Putamen (tissue), 1 donor: ENCODE measurements around the gene TJAP1.
"Not testable (repeated sequence)": the region's sequence is repeated elsewhere in the genome, so short reads cannot be mapped to it uniquely, and the experiment has no call there.

ENCODE experiments used
- DNase-seq: peaks from one replicate; pipeline ENCODE4 v3.0.0-alpha.2; 2016; ENCODE audit warnings: low spot score

The TJAP1 gene

DNA sequence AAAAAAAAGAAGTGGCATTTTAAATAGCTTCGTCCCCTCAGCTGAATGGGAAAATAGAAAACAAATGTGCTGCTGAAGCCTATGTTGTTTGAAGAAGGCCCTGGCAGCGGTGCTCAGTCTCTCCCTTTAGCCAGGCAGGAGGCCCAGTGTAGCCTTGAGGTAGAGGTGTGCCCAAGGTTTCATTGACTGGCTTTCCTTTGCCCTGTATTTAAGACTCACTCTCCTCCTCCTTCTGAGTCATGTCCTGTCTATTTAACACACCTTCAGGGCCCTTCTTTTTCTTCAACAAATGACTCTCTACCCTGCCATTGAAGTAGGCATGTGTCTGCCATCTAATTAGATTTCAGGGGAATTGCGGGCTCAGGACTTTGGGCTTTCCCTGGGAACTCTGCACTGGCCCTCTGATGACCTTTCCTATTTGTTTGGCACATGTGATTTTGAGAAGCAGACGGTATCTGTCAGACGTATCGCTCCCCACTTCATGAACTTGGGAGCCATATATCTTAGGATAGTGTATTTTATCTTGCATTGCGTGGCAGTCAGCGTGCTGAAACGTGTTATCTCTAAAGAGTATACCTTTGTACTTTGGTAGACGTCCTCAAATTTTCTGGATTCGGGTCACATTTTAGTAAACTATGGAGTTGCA, 4.3 kb downstream of the TJAP1 start:
- no peak for DNase-seq

DNA sequence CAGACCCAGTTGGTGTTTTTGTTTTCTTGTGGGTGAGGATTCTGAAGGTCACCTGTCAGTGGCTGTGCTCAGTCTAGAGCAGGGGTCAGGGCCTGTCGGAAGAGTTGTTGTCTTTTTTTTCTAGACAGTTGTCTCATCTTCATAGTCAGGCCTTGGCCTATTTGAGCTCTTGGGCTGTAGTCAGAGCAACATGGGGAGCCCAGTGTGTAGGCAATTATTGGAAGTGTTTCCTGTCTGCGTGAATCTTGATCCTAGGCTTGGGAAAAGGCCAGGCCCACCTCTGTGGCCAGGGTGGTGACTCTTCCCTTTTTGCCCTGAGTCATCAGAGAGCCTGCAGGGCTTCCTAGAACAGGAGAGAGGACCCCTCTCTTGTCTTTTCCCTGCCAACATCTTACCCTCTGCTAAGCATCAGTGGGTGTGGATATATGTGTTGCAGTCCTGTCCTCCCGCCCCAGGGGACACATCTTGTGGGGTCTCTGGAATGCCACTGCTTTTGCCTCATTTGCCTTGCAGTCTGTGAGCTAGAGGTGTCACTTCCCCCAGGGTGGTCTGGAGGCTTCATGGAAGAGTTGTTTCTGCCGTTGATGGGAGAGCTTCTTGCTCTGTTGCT, 11.4 kb downstream of the TJAP1 start:
- no peak for DNase-seq

DNA sequence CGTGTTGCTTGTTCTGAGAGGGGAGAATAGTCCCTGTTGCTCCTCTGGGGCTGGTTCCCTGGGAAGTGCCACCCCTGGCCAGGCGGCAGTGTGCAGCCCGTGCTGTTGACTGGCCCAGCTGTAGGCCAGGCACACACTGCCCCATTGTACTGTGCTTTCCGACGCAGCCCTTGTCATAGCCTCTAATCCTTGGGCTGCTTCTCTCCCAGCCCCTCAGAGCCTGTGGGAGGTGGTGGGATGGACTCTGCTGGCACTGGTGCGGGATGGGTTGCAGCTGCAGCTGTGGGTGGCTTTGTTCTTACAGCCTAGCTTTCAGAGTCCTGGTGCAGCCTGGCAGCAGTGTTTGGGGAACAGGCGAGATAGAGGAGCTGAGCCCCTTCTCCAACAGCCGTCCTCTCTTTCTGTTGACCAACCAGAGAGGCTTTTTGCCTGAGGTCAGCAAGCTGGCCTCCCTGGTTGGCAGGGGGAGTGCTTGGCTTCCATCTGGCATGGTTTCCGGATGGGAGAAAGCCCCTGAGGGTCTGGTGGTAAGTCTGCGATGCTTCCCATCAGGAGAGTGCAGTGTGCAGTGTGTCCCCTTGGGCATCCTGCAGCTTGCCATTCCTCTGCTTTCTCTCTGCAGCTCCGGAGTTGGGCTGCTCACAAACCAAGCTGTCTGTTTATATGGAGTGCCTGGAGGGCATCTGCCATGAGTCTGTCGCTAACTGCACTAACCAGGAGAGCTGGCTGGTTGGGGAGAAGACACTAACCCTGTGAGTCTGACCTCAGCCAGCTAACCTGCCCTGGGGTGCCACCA, 12.1 kb downstream of the TJAP1 start:
- DNase-seq = peak; percentile 98

DNA sequence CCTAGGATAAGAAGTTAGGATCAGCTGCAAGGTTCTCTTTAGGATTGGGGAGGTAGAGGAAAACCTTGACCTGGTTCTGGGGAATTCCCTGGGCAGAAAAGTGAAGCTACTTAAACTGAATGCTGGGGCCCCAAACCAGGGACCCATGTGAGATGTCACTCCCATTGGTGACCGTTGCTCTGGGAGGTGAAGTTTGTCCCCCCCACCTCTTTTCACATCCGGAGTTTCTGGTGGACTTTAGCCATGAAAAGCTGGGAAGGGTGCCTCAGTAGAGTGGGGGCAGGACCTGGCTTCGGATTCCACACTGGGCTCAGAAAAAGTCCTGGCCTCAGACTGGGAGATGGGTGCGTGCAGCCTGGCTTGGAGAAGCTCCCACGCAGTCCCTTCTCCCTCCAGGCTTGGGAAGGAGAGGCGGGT, 13.2 kb downstream of the TJAP1 start:
- no peak for DNase-seq

DNA sequence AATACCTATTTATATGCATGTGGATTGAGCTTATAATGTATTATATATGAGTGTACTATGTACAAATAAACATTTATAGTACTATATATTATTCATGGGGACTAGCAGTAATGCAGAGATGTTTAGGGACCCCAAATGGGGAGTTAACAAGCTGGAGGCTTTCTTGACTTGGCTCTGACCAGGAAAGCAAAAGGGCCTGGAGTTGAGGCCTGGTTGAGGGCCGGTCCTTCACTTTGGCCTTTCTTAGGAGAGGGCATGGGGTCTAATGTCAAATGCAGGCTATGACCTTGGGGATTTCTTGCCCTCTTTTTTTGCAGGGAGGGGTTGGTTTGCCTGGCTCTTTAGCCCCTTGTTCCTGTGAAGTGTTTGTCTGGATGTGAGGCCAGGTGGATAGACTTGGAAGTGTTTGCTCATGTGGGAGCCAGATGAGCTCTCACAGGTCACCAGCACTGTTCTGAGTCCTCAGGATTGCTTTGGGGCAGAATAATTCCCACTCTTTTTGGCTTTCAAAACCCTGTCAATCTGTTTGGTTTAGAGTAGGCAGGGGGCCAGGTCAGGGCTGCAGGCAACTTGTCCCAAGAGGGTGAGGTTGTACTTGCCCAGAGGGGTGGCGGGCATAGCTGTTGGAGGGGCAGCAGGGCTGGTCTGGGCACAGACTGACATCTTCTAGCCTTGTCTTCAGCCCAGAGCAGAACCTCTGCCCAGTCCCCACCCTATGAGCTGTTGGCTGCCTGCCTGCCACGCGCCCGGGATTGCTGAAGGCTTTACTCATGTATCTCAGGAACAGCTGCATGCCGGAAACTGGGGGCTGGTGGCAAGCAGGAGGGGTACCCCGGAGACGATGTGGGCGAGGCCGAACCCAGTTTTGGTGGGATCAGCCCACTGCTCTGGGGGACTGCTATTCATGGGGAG, 14.6 kb downstream of the TJAP1 start:
- peak; percentile 91 for DNase-seq

DNA sequence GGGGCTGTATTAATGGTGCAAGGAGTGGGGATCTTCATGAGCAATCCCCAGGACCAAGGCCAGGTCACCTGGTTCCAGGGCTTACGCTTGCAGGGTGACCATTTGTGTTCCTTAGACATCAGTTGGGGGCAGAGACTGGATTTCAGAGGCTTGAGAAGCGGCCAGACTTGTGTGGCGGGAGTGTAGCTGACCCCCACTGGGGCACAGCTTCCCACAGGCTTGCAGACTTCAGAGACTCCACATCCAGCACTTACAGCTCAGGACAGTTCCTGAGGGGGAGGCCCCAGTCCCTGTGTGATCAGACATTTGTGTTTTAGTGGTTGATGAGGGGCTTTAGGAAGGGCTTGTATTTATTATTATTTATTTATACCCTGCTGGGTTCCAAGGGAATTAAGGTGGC, 15.3 kb downstream of the TJAP1 start:
- DNase-seq = no peak

DNA sequence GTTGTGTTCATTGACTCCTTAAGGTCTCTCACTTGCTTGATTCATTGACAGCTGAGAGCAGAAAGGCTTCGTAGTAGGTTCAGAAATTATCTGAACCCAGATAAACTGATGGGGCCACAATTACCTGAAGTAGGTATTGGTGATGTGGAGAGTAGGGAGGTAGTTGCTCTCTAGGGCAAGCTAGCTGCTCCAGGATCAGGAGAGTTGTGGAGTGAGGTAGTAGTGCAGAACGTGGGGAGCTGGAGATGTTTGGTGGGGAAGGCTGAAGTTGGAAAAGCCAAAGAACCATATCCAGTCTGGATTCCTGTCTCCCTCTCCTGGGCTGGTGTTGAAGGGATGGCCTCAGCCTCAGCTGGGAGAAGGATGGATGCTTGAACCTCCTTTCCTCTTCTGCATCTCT, 15.9 kb downstream of the TJAP1 start:
- no peak for DNase-seq

DNA sequence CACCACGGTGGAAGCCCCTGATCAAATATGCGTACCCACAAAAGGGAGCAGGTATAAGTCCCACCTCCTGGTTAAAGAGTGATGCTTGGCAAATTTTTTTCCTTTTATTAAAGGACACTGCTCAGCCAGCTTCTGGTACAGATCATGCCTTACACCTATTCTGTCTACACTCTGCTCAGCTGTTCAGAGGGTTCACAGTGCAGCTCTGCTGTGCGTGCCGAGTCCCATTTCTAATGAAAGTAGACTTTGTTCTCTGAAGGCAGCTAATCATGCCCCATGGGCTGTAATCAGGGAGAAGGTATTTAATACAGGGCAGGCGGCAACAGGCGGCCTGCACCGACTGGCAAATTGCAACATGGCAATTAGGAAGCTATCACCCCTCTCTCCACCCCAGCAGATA, 16.5 kb downstream of the TJAP1 start:
- no peak for DNase-seq

DNA sequence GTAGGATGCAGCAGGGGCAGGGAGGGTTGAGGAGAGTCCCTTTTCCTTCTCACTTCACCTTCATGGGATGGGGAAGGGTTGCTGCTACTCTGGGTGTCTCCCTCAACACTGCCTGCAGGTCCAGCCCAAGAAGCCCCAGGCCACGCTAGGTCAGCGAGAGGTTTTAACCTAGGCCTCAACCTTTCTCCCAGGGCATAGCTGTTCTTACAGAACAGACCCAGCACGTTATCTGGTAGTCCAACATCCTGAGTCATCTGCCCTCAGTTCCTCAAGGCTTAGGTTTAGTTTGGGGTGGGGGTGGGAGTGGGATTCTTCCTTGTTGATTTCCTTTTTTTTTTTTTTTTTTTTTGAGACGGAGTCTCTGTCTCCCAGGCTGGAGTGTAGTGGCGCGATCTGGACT, 17.0 kb downstream of the TJAP1 start:
- no peak for DNase-seq

DNA sequence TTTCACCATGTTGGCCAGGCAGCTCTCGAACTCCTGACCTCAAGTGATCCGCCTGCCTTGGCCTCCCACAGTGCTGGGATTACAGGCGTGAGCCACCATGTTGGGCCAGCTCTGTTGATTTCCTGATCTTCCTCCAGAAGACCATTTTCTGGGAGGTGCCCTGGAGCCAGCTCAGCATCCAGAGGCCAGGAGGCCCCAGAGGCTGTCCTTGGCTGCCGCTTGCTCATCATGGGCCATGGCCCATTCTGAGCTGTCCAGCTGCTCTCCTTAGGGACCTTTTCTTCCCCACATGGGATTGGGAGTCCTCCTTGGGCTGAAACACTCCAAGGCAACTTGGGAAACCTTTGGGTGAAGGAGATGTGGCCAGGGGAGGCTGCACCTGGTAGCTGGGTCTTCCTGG, 17.4 kb downstream of the TJAP1 start:
- no peak for DNase-seq

DNA sequence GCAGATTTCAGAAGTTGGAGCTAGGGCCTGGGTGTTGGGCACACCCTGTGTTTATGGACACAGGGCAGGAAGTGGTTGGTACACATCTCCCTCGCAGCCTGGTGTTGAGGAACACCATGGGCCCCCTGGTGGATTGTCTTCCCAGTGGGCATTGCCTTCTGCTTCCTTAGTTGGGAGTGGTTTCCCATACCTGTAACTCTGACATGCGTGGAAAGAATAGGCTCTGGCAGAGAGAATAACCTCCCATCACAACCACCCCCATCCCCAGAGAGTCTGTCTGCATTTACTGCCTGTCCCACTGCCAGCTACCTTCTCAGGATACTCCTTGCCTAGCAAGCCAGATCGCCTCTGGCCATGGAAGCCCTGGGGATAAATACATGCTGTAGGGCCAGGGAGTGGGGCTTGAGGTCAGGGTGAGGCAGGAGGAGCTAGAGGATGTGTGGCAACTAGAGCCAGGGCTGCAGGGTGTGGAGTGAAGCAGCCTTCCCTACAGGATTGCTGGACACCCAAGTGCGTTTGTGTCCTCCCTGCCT, 18.1 kb downstream of the TJAP1 start:
- no peak for DNase-seq

DNA sequence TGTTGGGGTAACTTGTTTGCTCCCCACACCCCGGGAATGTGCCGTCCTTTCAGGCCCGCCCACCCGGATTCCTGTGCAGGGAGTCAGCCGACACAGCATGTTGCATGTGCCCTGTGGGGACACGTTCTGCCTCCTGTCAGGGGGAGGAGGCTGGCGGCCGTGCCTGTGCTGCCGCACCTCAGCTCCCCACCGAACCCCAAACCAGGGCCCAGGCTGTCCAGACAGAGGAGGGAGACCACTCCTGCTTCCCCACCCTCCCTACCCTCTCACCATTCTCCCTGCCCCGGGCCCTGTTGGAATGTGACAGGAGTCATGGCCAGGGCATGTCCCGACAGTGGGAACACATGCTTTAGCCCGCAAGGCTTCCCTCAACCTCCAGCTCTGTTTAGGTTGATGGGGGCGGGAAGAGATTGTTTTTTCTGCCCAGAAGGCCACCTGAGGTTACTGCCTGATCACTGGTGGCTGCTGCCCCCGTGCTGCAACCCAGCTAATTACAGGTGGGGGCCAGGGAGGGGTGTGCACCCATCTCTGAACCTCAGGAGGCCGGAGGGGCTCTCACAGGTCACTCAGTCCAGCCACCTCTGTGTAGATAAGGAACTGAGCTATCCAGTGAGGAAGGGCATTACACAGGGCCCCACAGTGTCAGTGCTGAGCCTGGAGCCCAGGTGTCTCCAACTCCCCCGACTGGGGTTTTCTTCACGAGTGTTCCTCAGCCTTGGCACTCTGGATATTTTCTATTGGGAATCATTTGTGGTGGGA, 19.2 kb downstream of the TJAP1 start:
- no peak for DNase-seq

DNA sequence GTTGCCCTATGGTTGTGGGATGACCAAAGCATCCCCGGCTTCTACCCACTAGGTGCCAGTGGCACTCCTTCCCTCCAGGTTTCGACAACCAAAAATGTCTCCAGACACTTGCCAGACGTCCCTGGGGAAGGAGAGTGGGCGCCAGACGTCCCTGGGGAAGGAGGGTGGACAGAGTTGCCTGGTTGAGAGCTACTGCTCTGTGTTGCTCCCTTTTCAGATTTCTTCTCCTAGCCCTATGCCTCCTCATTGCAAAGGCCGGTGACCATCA, 19.7 kb downstream of the TJAP1 start:
- no peak for DNase-seq

DNA sequence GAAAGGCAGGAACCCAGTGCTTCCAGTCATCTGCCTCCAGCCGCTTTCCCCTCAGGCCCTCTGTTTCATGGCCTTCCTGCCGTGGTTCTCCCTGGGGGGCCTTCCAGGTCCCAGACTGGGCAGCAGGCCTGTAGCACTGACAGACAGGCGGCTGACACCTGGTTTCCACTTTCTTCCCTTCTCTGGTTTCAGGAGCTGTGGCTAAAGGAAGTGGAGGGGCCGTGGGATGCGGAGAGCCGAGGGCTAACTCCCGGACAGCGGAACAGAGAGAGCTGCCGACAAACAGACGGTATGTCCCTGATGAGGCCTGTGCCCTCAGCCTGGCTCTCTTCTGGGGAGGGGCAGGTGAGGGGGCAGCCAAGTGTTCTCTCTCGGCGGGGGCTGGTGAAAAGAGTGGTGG, 20.3 kb downstream of the TJAP1 start:
- DNase-seq = no peak

DNA sequence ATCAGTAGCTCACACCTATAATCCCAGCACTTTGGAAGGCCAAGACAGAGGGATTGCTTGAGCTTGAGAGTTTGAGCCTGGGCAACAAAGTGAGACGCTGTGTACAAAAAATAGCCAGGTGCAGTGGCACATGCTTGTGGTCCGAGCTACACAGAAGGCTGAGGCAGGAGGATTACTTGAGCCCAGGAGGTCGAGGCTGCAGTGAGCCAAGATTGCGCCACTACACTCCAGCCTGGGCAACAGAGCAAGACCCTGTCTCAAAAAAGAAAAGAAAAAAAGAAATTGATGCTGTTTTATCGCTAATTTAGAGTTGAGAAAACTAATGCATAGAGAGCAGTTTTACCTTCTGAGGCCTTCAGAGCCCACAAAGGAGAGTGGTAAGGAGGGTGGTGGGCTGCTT, 20.9 kb downstream of the TJAP1 start:
- DNase-seq = not testable (repeated sequence)

DNA sequence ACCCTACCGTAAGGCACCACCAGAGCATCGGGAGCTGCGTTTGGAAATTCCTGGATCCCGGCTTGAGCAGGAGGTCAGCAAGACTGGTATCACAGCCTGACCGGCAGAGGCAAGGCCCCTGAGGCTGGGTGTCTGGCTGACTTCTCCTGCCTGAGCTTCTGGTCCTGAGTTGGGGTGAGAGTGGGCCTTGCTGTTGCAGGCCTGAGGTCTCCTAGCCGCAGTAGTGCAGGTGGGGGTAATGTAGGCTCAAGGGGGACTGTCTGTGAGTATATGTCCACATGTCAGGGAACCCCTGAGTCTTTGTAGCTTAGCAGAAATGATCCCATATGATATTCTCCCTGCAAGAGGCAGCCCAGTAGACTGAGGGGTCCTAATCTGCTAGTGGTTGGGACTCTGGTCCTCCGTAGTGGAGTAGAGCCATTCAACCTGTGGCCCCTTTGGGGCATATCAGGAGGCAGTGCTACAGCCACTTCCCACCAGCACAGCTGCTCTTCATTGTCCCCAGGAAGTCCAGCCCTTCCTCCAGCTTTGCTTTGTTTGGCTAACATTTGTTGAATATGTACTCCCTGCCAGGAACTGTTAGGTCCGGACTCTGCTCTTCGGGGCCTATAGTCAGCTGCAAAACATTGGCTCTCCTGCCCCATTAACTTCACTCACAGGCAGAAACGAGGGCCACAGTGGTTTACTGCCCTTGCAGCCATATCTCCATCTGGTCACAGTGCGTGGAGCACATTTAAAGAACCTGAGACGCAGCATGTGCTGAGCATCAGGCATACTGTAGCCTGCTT, 21.9 kb downstream of the TJAP1 start:
- no peak for DNase-seq

DNA sequence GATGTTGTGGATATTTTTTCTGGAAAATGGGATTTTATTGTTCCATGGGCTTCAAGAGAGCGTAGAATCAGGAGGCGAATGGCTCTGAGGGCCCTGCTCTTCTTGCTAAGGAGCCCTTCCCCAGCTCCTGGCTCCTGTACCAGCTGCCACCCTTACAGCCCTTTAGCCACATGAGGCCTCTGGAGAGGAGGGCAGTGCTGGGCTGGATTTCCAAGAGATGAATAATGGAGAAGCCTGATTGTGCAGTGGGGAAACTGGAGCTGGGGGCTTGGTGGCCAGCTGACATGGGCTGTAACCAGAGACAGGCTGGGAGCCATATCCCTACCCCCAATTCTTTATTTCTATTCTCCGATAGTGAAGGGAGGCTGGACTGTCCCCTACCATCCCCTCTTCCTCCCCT, 23.6 kb downstream of the TJAP1 start:
- no peak for DNase-seq

DNA sequence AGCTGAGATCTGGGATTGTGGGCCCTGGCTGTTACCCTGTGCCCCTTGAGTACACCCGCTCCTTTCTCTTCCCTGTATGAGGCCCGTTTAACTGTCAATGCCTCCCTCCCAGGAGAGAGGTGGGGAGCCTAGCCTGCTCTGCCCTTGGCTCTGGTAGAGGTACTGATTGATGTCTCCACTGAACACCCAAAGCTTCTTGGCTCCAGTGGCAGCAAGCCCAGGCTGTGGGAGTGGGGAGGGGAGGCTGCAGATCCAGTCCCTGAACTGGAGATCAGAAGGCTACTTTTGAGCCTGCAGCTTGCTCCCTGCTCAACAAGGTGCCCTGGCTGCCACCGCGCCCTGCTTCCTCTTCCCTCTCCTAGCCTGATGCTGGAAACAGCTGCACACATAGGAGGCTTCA, 25.3 kb downstream of the TJAP1 start:
- DNase-seq = no peak

DNA sequence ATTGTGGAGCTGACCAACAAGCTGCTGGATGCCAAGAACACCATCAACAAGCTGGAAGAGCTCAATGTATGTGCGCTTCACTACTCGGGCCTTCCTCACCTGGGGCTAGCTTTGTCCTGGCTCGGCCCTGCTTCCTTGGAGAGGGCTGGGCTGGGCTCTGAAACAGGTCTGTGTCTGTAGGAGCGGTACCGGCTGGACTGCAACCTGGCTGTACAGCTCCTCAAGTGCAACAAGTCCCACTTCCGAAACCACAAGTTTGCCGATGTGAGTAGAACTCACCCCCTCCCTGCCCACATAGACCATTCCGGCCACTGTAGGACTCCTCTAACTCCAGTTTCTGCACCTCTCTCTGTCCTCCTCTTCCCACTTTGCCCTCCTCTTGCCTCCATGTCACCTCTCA, 26.1 kb downstream of the TJAP1 start:
- DNase-seq = no peak

DNA sequence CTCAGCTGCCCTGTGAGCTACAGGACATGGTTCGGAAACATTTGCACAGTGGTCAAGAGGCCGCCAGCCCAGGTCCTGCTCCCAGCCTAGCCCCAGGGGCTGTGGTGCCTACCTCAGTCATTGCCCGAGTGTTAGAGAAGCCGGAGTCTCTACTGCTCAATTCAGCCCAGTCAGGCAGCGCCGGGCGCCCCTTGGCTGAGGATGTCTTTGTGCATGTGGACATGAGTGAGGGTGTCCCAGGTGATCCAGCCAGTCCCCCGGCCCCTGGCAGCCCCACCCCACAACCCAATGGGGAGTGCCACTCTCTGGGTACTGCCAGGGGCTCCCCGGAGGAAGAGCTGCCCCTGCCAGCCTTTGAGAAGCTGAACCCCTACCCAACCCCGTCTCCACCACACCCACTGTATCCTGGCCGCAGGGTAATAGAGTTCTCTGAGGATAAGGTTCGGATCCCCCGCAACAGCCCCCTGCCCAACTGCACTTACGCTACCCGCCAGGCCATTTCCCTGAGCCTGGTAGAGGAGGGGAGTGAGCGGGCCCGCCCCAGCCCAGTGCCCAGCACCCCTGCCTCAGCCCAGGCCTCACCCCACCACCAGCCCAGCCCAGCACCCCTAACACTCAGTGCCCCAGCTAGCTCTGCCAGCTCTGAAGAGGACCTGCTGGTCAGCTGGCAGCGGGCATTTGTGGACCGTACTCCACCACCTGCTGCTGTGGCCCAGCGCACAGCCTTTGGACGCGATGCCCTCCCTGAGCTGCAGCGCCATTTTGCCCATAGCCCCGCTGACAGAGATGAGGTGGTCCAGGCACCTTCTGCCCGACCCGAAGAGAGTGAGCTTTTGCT, 27.6 kb downstream of the TJAP1 start:
- DNase-seq = no peak
